CD4-positive, alpha-beta T cell treated with Interleukin-15 for 1 hour (primary cell): ENCODE measurements around the gene CREB1.

Source experiments
- DNase-seq: peaks from one replicate; pipeline ENCODE4 v3.0.0-alpha.2; 2020

Gene CREB1

DNA sequence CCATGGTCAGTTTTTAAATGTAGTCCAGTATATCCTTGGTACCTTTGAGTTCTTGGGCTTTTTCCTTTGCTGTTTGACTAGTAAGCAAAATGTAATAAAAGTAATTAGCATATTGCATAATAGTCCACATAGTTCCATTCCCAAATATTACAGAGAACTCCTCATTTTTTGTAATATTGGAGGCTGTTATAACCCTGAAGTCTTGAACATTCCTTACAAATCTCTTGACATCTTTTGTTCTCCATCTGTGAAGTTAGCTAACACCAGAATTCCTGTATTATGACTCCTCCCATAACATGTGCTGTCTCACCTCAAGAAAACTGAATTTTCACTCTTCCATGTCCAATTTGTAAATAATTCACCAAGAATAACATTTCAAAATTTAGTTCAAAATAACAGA is 17.1 kb downstream of the CREB1 start:
- no peak for DNase-seq

DNA sequence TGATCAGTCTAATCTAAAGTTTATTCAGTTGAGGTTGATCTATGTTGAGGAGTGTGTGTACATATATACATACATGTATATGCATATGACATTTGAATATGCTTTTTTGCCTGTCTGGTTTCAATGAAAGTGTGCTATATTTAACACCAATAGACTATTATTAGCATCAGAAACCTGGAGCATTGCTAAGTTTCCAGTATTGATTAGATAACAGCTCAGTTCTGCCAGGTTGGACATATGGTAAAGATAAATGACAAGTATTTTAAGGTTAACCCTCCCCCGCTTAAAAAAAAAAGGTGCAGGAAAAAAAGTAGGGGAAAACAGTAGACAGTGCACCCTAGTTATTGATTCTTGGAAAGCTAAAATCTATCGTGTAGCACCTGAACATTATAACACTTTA is 19.4 kb downstream of the CREB1 start:
- no peak for DNase-seq

DNA sequence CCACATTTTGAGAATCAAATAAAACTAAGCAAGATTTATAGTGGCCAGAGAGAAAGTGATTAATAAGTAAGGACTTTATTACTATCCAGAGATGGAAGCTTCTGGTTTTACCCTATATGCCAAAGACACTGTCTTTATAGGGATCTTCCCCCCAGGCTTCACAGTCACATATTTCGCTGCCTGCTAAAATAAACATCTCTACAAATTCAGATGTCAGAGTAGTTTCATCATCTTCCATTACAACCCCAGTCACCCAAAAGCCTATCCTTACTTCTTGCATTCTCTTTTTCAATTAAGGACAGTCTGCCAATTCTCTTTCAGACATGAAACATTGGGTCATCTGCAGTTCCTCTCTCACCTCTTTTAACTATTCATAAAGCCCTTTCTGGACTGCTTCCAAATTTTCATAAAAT is 28.3 kb downstream of the CREB1 start:
- DNase-seq = no peak

DNA sequence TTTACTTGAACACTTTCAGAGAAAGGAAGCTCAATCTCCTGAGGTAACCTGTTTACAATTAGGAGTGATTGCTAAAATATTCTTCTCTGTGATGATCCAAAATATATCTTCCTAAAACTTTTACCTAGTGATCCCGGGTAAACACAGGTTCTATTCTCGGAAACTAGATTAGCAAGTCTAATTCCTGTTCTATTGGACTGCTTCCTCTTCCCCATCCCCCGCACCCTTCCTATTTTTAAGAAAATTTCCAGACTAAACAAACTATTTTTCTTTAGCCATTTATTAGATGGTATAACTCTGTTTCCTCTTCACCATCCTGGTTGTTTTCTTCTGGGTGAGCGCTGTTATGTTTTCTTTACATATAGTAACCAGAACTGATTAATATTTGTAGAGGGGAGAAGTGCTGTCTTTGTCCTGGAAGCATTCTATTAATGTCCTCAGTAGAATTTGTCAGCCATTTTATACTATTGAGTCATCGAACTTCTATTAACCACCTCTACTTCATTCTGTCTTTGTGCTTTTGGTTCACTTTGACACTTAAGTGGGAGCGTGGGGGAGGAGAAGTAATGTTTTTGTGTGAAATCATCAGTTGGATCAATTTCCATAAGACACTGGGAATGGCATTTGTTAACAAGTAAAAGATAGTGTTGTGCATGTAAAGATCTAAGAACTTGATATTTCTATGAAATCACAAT is 31.8 kb downstream of the CREB1 start:
- no peak for DNase-seq

DNA sequence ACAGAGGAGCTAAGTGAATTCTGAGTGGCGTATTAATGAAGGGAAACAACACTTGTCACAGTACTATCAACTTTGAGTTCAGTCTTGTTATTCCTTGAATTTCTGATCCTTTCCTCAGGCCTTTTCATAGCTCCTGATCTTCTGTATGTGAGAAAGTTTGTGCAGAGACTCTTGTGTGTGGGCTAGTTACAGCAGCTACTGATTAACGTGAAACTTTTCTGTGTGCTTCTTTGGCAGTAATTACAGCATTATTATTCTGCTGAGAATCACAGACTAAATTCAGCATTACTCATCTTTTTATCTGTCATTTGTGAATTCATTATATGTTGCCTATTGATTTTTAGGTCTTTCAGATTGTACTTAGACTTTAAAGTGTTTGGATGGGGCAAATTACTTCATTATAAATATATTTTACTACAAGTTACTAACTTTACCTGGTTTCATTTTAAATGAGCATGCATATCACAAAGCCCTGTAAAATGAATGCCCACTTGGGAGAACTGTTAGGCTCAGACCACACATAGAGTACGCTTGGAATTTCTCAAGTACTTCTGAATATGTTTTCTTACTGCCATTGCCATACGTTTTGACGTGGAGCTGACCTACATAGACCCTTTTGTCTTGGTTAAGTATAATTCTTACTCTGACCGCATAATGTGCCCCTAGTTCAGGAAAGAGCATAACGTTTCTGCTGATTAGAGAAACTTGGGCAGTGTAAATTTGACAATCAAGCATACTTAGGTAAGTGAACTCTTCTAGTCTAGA is 36.2 kb downstream of the CREB1 start:
- DNase-seq = no peak

DNA sequence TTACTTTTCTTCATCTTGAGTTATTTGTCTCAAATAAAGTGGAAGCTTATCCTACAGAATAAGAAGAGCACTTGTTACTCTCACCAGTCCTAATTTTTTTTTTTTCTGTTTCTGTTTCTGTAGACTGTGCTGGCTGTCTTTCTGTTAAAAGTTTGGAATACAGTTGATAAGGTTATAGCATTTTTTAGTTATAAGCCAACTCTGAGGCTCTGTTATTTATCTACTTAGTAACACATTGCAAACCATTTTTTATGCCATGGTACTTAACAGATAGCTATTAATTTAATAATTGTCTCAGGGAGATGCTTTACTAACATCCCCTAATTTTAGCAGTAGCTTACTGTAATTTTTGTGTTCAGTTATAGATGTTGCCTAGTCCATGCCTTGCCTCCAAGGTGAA is 37.9 kb downstream of the CREB1 start:
- no peak for DNase-seq

GRCh38 chr2:207571370-207571769 is 41.6 kb downstream of the CREB1 start:
- no peak for DNase-seq

GRCh38 chr2:207584952-207585351 is 55.2 kb downstream of the CREB1 start:
- DNase-seq = no peak

DNA sequence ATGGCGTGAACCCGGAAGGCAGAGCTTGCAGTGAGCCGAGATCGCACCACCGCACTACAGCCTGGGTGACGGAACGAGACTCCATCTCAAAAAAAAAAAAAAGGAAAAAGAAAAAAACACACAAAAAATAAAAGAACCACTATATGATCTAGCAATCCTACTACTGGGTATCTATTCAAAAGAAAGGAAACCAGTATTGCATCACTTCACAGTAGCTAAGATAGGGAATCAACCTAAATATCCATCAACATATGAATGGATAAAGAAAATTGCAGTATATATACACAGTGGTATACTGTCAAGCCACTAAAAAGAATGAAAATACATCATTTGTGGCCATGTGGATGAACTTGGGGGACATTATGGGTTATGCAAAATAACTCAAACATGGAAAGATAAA is 57.5 kb downstream of the CREB1 start:
- no peak for DNase-seq

GRCh38 chr2:207589143-207589542 is 59.4 kb downstream of the CREB1 start:
- no peak for DNase-seq

GRCh38 chr2:207593277-207593676 is 63.5 kb downstream of the CREB1 start:
- DNase-seq = no peak

DNA sequence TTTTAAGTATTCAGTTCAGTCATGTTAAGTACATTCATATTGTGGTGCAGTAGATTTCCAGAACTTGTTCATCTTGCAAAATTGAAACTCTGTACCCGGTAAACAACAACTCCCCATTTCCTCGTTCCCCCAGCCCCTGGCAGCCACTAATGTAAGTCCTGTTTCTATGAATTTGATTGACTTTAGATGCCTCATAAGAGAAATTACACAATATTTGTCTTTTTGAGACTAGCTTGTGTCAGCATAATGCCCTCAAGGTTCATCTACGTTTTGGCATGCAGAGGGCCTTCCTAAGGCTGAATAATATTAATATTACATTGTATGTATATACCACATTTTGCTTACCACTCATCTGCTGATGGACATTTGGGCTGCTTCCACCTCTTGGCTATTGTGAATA is 64.5 kb downstream of the CREB1 start:
- DNase-seq = no peak

DNA sequence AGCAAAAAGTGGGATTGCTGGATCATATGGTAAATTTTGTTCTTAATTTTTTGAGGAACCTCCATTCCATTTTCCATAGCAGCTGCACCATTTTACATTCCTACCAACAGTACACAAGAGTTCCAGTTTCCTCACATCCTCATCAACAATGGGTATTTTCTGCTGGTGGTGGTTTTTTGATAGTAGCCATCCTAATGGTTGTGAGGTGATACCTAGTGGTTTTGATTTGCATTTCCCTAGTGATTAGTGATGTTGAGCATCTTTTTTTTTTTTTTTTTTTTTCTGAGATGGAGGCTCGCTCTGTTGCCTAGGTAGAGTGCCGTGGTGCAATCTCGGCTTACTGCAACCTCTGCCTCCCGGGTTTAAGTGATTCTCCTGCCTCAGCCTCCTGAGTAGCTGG is 65.0 kb downstream of the CREB1 start:
- DNase-seq = no peak

- DNase-seq = no peak
These were observed 69.9 kb downstream of the CREB1 start for GRCh38 chr2:207599636-207600035.

DNA sequence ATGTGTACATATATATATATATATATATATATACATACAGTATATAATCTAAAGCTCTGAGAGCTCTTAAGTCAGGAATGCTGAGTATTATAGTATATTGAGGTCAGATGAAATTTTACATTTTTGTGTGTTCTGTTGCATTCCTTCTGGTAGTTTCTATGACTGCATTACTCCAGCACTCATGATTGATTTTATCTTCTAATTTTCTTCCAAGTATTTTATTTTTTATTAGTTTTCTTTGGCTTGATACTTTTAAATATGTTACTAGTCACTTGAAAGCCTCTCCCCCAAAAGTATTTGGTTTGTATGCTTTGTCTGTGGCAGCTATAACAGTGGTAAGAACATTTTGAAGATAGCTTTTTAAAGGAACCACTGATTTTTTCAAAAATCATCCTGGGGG is 70.5 kb downstream of the CREB1 start:
- DNase-seq = no peak

DNA sequence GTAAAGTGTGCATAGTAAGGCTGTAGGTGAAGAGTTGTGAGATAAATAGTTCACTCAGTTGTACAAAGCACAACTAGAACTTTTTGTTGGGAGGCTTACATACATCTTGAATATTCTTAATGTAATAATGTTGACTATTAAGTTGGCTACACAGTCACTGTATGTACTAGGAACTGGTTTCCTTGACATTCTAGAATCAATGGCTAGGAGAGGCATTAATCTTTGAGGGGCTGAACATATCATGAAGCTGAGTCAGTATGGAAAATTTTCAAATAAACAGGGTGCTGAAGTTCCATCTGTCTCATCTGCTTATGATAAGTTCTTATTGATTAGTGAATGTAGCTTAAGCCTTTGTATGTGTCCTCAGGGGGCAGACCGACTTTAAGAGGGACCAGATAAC is 72.0 kb downstream of the CREB1 start:
- DNase-seq = no peak

DNA sequence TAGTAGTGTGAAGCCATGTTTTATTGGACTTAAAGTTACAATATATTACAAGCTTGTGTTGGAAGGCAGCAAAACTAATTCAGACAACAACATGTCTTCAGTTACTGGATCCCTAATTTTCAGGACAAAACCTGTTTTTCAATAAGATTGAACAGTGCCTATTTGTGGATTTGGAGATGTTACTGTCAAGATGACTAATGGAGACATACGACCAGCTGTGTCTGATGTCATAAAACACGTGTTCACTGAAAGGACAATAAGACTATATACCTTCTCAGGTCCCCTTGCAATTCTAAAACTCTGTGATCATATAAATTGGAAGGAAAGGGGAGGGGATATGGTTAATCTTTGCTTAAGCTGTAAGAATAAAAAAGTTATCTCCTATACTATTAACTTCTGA is 73.7 kb downstream of the CREB1 start:
- DNase-seq = no peak

DNA sequence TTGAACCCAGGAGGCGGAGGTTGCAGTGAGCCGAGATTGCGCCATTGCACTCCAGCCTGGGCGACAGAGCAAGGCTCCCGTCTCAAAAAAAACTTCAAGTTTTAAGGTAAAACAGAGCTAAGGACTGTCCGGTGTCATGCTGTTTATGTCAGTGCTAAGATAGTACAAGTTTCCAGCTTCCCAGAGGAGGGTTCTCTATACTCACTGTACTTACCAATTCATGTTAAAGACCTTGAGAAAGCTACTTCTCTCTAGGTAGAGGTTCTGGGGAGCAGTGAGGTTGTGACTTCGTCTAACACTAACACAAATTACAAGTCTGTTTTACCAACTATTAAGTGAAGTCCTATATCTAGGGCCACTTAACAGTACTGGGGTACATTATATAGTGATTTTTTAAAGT is 76.6 kb downstream of the CREB1 start:
- no peak for DNase-seq

GRCh38 chr2:207606829-207607228 is 77.1 kb downstream of the CREB1 start:
- DNase-seq = no peak

GRCh38 chr2:207612714-207613113 is 83.0 kb downstream of the CREB1 start:
- no peak for DNase-seq

DNA sequence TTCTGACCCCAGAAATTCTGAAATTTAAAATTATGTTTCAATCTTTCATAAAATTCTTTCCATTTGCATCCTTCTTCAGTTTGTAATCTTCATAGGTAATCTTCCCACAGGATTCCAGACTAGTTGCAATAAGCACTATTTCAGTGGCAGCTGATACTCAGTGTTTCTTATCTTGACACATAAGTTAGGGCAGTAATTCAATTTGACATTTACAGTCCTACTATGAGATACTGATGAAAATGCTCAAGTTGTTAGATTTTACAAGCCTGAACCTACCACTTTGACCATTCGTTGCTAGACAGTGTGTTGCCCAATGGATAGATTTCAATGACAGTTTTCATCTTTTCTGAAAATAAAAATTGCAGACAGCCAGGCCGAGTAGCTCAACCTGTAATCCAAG is 85.1 kb downstream of the CREB1 start:
- DNase-seq = no peak

DNA sequence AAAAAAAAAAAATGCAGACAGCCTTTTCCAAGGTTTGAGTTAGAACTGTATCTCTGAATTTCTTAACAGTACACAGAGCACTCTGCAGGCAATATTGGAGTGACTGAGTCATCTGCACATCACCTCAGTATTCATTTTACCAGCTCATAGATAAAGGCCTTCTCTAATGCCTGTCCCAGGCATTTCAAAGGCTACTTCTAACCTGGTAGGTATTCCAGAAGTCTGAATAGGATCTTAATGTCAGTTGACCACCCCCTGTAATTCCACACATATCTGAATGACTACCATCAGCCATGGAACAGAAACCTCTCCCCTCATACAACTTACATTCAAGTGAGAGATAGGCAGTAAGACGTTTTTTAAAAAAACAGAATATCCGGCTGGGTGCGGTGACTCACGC is 86.4 kb downstream of the CREB1 start:
- no peak for DNase-seq

DNA sequence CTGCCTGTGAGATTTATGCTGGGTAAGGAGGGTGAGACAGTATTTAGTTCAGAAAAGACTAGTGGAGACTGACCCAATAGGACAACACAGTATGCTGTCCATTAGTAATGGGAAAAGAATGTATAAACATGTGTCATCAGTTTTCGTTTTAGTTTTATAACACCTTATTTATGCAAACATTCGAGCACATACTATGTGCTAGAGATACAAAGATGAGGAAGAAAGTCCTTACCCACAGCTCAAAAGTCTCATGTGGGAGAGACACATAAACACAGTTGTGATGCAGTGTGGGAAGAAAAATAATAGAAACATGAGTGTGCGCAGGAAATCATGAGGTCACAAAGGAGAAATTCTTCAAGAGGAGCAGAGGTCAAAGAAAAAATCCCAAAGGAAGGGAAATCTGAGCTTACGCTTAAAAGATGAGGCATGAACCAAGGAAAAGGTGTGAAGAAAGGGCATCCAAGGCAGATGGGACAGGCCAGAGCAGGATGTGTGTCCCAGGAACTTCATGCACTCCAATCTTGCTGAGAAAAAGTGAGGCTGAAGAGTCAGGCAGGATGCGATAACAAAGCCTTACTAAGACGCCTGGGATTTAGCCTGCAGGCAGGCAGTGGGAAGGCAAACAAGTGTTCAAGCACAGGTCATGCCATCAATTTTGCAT is 87.4 kb downstream of the CREB1 start:
- DNase-seq = no peak

- peak; percentile 32 for DNase-seq
These were observed 90.0 kb downstream of the CREB1 start for GRCh38 chr2:207619764-207620203.
